ENCODE results near the gene BMPR1A. TPM values are rescaled to one million over a fixed set of nuclear protein-coding genes. Genes with fewer than 3 reads are reported as not detected.

The BMPR1A gene
- total and polyA plus RNA-seq, 9 of the 15 experiments (the other 6 are each of a cell fraction or from before 2014, with no cell fraction given), result 1.6 to 17.5 (median 9.1) TPM

- H3K27me3 ChIP-seq (ENCODE audit: control insufficient read depth in 2 of 2, insufficient read depth in 2 of 2, low read length in 2 of 2), result no peaks in the 10 kb centered on the region
- intact Hi-C loops (cut with micrococcal nuclease) (no loop called here), in situ Hi-C loops (cut with MboI) (no loop called here)
- BruUV-seq (replicated peaks), result no TSS peak
- no peaks in the 10 kb centered on the region; a peak in 1 of 5 replicates for H3K4me1 ChIP-seq (replicated peaks in 1 of 2; ENCODE audit: control insufficient read depth in 2 of 2, insufficient read depth in 2 of 2, low read length in 2 of 2)
- H3K79me2 ChIP-seq (ENCODE audit: control insufficient read depth, insufficient read depth, low read length), result peaks cover 13% of the 10 kb centered on the region
- ChIA-PET POLR2A (interaction anchor here (0.8 kb wide), 1 partner anchor 9 kb away, joined by 3 read pairs; no protein-coding TSS in a partner anchor), CTCF (ENCODE audit: low intra/inter-chr PET ratio) (no interaction called here)
- peaks cover 5% of the 10 kb centered on the region for H4K20me1 ChIP-seq (replicated peaks; ENCODE audit: control insufficient read depth, insufficient read depth, low read length)
- H3K4me3 ChIP-seq, result no peak overlapping the region
- WGBS (ENCODE audit: insufficient coverage, low coverage, missing lambda C conversion rate), result 54% methylated on average over 2 of the region's 2 CpGs
- no peak for DNase-seq (ENCODE audit: extremely low read depth in 1 of 4, low spot score in 3 of 4)
- no peaks in the 10 kb centered on the region for H3K9me3 ChIP-seq (replicated peaks; ENCODE audit: control insufficient read depth, insufficient read depth, low read depth, low read length)
- H3K27ac ChIP-seq (ENCODE audit: extremely low read depth, low read depth, low read length), result no peak overlapping the region
- no peak for FAIRE-seq
- TF ChIP-seq ZNF644 (tag; IDR thresholded peaks at IDR 0.05; ENCODE audit: low read depth) (no peak), ZFP91 (CRISPR knock-in tag; IDR thresholded peaks at IDR 0.05) (no peak), ZNF407 (IDR thresholded peaks at IDR 0.05; ENCODE audit: low read depth) (no peak), DPF2 (IDR thresholded peaks at IDR 0.05) (no peak), ZNF740 (CRISPR knock-in tag; IDR thresholded peaks at IDR 0.05) (no peak), ZNF740 (tag; IDR thresholded peaks at IDR 0.05) (no peak), RHOXF2B (CRISPR knock-in tag; conservative IDR thresholded peaks at IDR 0.05) (no peak), NFE2L1 (tag; IDR thresholded peaks at IDR 0.05; ENCODE audit: borderline replicate concordance, low read depth) (no peak), ZZZ3 (IDR thresholded peaks at IDR 0.05) (no peak), ILK (tag; IDR thresholded peaks at IDR 0.05; ENCODE audit: borderline replicate concordance, low read depth) (no peak), CTBP1 (IDR thresholded peaks at IDR 0.05; ENCODE audit: borderline replicate concordance) (no peak)
- no peak for ATAC-seq
- H3K4me2 ChIP-seq (ENCODE audit: insufficient read depth, low read length), result no peak overlapping the region
- H2AFZ ChIP-seq (ENCODE audit: low read depth, low read length), result no peak overlapping the region
- H3K9me1 ChIP-seq (ENCODE audit: control insufficient read depth, insufficient read depth, low read length), result no peaks in the 10 kb centered on the region
- no peaks in the 10 kb centered on the region; the same call in 2 of the 3 replicates for H3K36me3 ChIP-seq (ENCODE audit: control insufficient read depth, insufficient read depth, low read length)
- H3K9ac ChIP-seq (ENCODE audit: insufficient read depth in 1 of 2, low read depth in 2 of 2, low read length in 2 of 2), result no peak overlapping the region
Observed at GRCh38 chr10:86829472-86829871, 73.1 kb downstream of the BMPR1A start.

Data from K562 (cell line).